OCI-LY7 (cell line): ENCODE measurements around the gene CCDC74A. TPM values are rescaled to one million over a fixed set of nuclear protein-coding genes. Genes with fewer than 3 reads are reported as not detected.
"Not testable (repeated sequence)": the region's sequence is repeated elsewhere in the genome, so short reads cannot be mapped to it uniquely, and the experiment has no call there.

Experiments used
- BruUV-seq: library from RNA; stranded (reverse); fragments of 400-500 nt; replicated peaks from 2 replicates; lab custom pipeline; 2021; lab: Mats Ljungman, UMichigan
- CTCF ChIA-PET: fragments of 300-600 bp; sonication (Branson Sonifier 250); formaldehyde crosslinking; loops from one replicate; lab custom pipeline; 2022; ENCODE audit warnings: antibody characterized with exemption; ENCODE audit not compliant: unreplicated experiment; lab: Charles Lee
- POLR2A ChIA-PET: fragments of 300-600 bp; sonication (Branson Sonifier 250); formaldehyde crosslinking; loops from one replicate; lab custom pipeline; 2022; ENCODE audit warnings: antibody characterized with exemption; lab: Charles Lee
- DNase-seq: peaks from one replicate; pipeline ENCODE4 v3.0.0-alpha.2; 2015; ENCODE audit warnings: low spot score
- H2AFZ ChIP-seq: fragments of 200-600 bp; sonication (generic), shearing (Covaris generic); 2 replicates; pipeline ENCODE4 v1.6.1; 2014; ENCODE audit warnings: mild to moderate bottlenecking, antibody characterized with exemption, low read length, moderate library complexity
- H3K27ac ChIP-seq: fragments of 200-600 bp; sonication (generic); 2 replicates; pipeline ENCODE4 v1.5.1; 2014; ENCODE audit warnings: mixed run types, low read depth, mild to moderate bottlenecking, moderate library complexity, low read length, inconsistent platforms; ENCODE audit not compliant: poor library complexity, severe bottlenecking
- H3K36me3 ChIP-seq: fragments of 200-600 bp; sonication (generic); 2 replicates; pipeline ENCODE4 v1.6.1; 2014; ENCODE audit warnings: mild to moderate bottlenecking, antibody characterized with exemption, low read length, moderate library complexity, mixed read lengths; ENCODE audit not compliant: insufficient read depth
- H3K4me1 ChIP-seq: fragments of 200-600 bp; sonication (generic); 2 replicates; pipeline ENCODE4 v1.5.1; 2014; ENCODE audit warnings: mild to moderate bottlenecking, low read length; ENCODE audit not compliant: insufficient read depth, poor library complexity, severe bottlenecking
- H3K4me2 ChIP-seq: fragments of 200-600 bp; sonication (generic); 2 replicates; pipeline ENCODE4 v1.6.1; 2014; ENCODE audit warnings: mild to moderate bottlenecking, low read length
- H3K4me3 ChIP-seq: fragments of 200-600 bp; sonication (generic); 2 replicates; pipeline ENCODE4 v1.5.1; 2014; ENCODE audit warnings: mild to moderate bottlenecking, low read depth, low read length; ENCODE audit not compliant: poor library complexity, severe bottlenecking
- H3K79me2 ChIP-seq: fragments of 200-600 bp; sonication (generic); 2 replicates; pipeline ENCODE4 v1.6.1; 2016; ENCODE audit warnings: low read depth, mild to moderate bottlenecking, low read length, moderate library complexity, mixed read lengths; ENCODE audit not compliant: insufficient read depth
- H3K9me2 ChIP-seq: fragments of 200-600 bp; sonication (generic); 2 replicates; pipeline ENCODE4 v1.6.1; 2016; ENCODE audit warnings: mild to moderate bottlenecking, low read length, mixed read lengths; ENCODE audit not compliant: insufficient read depth
- H3K9me3 ChIP-seq: fragments of 200-600 bp; sonication (generic); 2 replicates; pipeline ENCODE4 v1.6.1; 2014; ENCODE audit warnings: mild to moderate bottlenecking, mixed run types, low read length, mixed read lengths
- H4K20me1 ChIP-seq: fragments of 200-600 bp; sonication (generic); 2 replicates; pipeline ENCODE4 v1.6.1; 2014; ENCODE audit warnings: mild to moderate bottlenecking, antibody characterized with exemption, low read length, moderate library complexity, mixed read lengths; ENCODE audit not compliant: insufficient read depth
- CTCF ChIP-seq: fragments of 200-600 bp; sonication (generic); conservative IDR thresholded peaks from 2 replicates; pipeline ENCODE4 v1.5.1; 2014; ENCODE audit warnings: mild to moderate bottlenecking, antibody characterized with exemption, low read length, moderate library complexity, mixed read lengths
- EZH2phosphoT487 ChIP-seq: fragments of 200-600 bp; sonication (generic); IDR thresholded peaks from 2 replicates; pipeline ENCODE4 v1.6.1; 2018; ENCODE audit warnings: low read depth, borderline replicate concordance, mild to moderate bottlenecking, mixed run types, antibody characterized with exemption, low read length, moderate library complexity, mixed read lengths
- intact Hi-C: fragments of 100-400 bp; cut with micrococcal nuclease; formaldehyde crosslinking; loops from one replicate; pipeline ENCODE4 v1.10.0; 2022; ENCODE audit not compliant: unreplicated experiment
- total RNA-seq, 2 experiments: library from RNA; depleted of rRNA in 1 of 2; stranded (reverse); fragments of >200 nt in 1 of 2; shearing (Covaris generic) in 1 of 2; gene quantifications; 2 replicates each; pipeline ENCODE4 v1.2.3, GENCODE V29; 2014 to 2022

The CCDC74A gene
- total RNA-seq, 2 experiments from 2014 or later: 27.1 to 57.4 TPM

- H3K4me3 ChIP-seq, H3K9me3 ChIP-seq, BruUV-seq, DNase-seq, H3K4me2 ChIP-seq, intact Hi-C loops, CTCF ChIA-PET, H3K27ac ChIP-seq, H3K4me1 ChIP-seq, H2AFZ ChIP-seq, H3K9me2 ChIP-seq, H4K20me1 ChIP-seq: not testable (repeated sequence)
- peaks cover 16% of the 10 kb centered on the region; the same call in 1 of the 2 replicates for H3K79me2 ChIP-seq
- POLR2A ChIA-PET: interaction anchor here (0.7 to 1.2 kb wide), 3 partner anchors 9 to 403 kb away, joined by 3 to 5 read pairs (median 3); no protein-coding TSS in a partner anchor
- H3K36me3 ChIP-seq: peaks cover 97% of the 10 kb centered on the region
Observed at GRCh38 chr2:131503587-131503986, 24.1 kb upstream of the CCDC74A start.

DNA sequence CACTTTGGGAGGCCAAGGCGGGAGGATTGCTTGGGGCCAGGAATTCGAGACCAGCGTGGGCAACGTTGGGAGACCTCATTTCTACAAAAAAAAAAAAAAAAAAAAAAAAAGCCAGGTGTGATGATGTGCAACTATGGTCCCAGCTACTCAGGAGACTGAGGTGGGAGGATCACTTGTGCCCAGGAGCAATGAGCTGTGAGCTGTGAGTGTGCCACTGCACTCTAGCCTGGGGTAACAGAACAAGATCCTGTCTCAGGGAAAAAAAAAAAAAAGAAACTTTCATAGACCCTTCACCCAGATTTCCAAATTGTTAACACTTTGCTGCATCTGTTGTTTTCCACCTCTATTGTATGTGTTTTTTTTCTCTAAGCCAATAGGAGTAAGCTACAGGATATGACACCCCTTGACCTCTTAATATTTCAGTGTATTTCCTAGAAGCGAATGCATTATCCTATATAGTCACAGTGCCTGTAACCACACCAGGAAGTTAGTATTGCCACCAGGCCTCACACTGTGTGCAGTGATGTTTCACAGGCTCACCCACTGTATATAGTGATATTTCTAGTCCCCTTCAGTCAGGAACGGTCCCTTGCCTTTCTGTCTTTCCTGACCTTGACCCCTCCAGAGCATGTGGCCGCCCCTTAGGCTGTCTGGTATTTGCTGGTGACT, 23.5 kb upstream of the CCDC74A start:
- H3K9me2 ChIP-seq, H3K9me3 ChIP-seq, H4K20me1 ChIP-seq, H2AFZ ChIP-seq, H3K4me2 ChIP-seq, H3K4me1 ChIP-seq, H3K4me3 ChIP-seq, H3K79me2 ChIP-seq, H3K27ac ChIP-seq, DNase-seq, CTCF ChIA-PET, intact Hi-C loops: not testable (repeated sequence)
- TSS peak; percentile 18 for BruUV-seq
- POLR2A ChIA-PET: interaction anchor here (0.6 to 0.7 kb wide), 2 partner anchors 53 to 137 kb away, joined by 3 to 5 read pairs; no protein-coding TSS in a partner anchor
- H3K36me3 ChIP-seq: peaks cover 97% of the 10 kb centered on the region

- no peaks in the 10 kb centered on the region for H3K79me2 ChIP-seq
- H4K20me1 ChIP-seq: no peaks in the 10 kb centered on the region
- no peak overlapping the region for H3K4me3 ChIP-seq
- ChIA-PET CTCF (no interaction called here), POLR2A (no interaction called here)
- H3K36me3 ChIP-seq: peaks cover 75% of the 10 kb centered on the region
- H3K4me1 ChIP-seq: peaks cover 4% of the 10 kb centered on the region
- H3K27ac ChIP-seq: no peak overlapping the region
- TF ChIP-seq EZH2phosphoT487 (no peak), CTCF (no peak)
- no peak overlapping the region for H3K4me2 ChIP-seq
- DNase-seq: no peak
- intact Hi-C loops: no loop called here
- no peaks in the 10 kb centered on the region for H3K9me3 ChIP-seq
- no peak overlapping the region for H2AFZ ChIP-seq
- H3K9me2 ChIP-seq: no peaks in the 10 kb centered on the region
- BruUV-seq: no TSS peak
Observed at GRCh38 chr2:131509615-131510014, 18.1 kb upstream of the CCDC74A start.
